Mesenchymal stem cell (in vitro differentiated cells and primary cell): ENCODE data around the gene FUS.

ENCODE experiments used
- DNase-seq: peaks from one replicate; pipeline ENCODE4 v3.0.0-alpha.2; 2013
- H2AFZ ChIP-seq: one replicate; pipeline ENCODE4 v1.6.1; 2013; ENCODE audit warnings: low read depth, mild to moderate bottlenecking, control low read depth, inconsistent platforms, low read length, moderate library complexity
- H2AK5ac ChIP-seq: 2 replicates; pipeline ENCODE4 v1.6.1; 2013; ENCODE audit warnings: low read length, moderate library complexity, mild to moderate bottlenecking, inconsistent platforms; ENCODE audit not compliant: severe bottlenecking
- H2BK120ac ChIP-seq: one replicate; pipeline ENCODE4 v1.6.1; 2013; ENCODE audit warnings: low read depth, mild to moderate bottlenecking, inconsistent platforms, low read length, moderate library complexity
- H2BK12ac ChIP-seq, 2 experiments: one replicate each; pipeline ENCODE4 v1.6.1; 2013; ENCODE audit warnings: inconsistent platforms in 2 of 2, low read length in 2 of 2, mild to moderate bottlenecking in 2 of 2, moderate library complexity in 2 of 2, control low read depth in 1 of 2
- H2BK15ac ChIP-seq: one replicate; pipeline ENCODE4 v1.6.1; 2013; ENCODE audit warnings: mild to moderate bottlenecking, low read depth, inconsistent platforms; ENCODE audit not compliant: poor library complexity, severe bottlenecking
- H2BK5ac ChIP-seq: 2 replicates; pipeline ENCODE4 v1.6.1; 2013; ENCODE audit warnings: low read depth, mild to moderate bottlenecking, low read length, control low read depth, inconsistent platforms; ENCODE audit not compliant: poor library complexity, severe bottlenecking
- H3K14ac ChIP-seq, 2 experiments: one replicate each; pipeline ENCODE4 v1.6.1; 2013; ENCODE audit warnings: inconsistent platforms in 2 of 2, low read length in 2 of 2, control low read depth in 1 of 2, mild to moderate bottlenecking in 1 of 2, moderate library complexity in 1 of 2
- H3K18ac ChIP-seq, 2 experiments: one replicate each; pipeline ENCODE4 v1.6.1; 2013; ENCODE audit warnings: inconsistent platforms in 2 of 2, low read length in 2 of 2, control low read depth in 1 of 2, low read depth in 1 of 2, mild to moderate bottlenecking in 1 of 2
- H3K23ac ChIP-seq, 2 experiments: one replicate each; pipeline ENCODE4 v1.6.1; 2013; ENCODE audit warnings: inconsistent platforms in 2 of 2, low read length in 2 of 2, mild to moderate bottlenecking in 2 of 2, moderate library complexity in 2 of 2, control low read depth in 1 of 2
- H3K27ac ChIP-seq: 2 replicates; pipeline ENCODE4 v1.5.1; 2013; ENCODE audit warnings: mild to moderate bottlenecking, moderate library complexity, low read length, control low read depth, inconsistent platforms; ENCODE audit not compliant: poor library complexity, severe bottlenecking
- H3K27me3 ChIP-seq, 2 experiments: 2 replicates each; pipeline versions ENCODE4 v1.6.1 to v1.7.0; 2013; ENCODE audit warnings: low read length in 2 of 2, mild to moderate bottlenecking in 2 of 2, moderate library complexity in 2 of 2, control low read depth in 1 of 2, inconsistent platforms in 1 of 2; ENCODE audit not compliant: control insufficient read depth in 1 of 2, insufficient read depth in 1 of 2
- H3K36me3 ChIP-seq, 2 experiments: 2 replicates each; pipeline versions ENCODE4 v1.6.1 to v1.7.0; 2013; ENCODE audit warnings: low read length in 2 of 2, control low read depth in 1 of 2, inconsistent platforms in 1 of 2, low read depth in 1 of 2, mild to moderate bottlenecking in 1 of 2; ENCODE audit not compliant: insufficient read depth in 2 of 2, control insufficient read depth in 1 of 2
- H3K4ac ChIP-seq, 2 experiments: one replicate each; pipeline ENCODE4 v1.6.1; 2013; ENCODE audit warnings: inconsistent platforms in 2 of 2, low read length in 2 of 2, mild to moderate bottlenecking in 2 of 2, moderate library complexity in 2 of 2, control low read depth in 1 of 2, low read depth in 1 of 2
- H3K4me1 ChIP-seq: 2 replicates; pipeline ENCODE4 v1.6.1; 2013; ENCODE audit warnings: low read depth, low read length, control low read depth; ENCODE audit not compliant: control insufficient read depth, insufficient read depth
- H3K4me2 ChIP-seq: 2 replicates; pipeline ENCODE4 v1.6.1; 2013; ENCODE audit warnings: low read length, mild to moderate bottlenecking, inconsistent platforms; ENCODE audit not compliant: poor library complexity, severe bottlenecking
- H3K4me3 ChIP-seq, 2 experiments: 2 replicates each; pipeline versions ENCODE4 v1.5.1 to v1.7.0; 2013; ENCODE audit warnings: low read length in 2 of 2, mild to moderate bottlenecking in 2 of 2, control low read depth in 1 of 2, low read depth in 1 of 2; ENCODE audit not compliant: insufficient read depth in 1 of 2
- H3K79me1 ChIP-seq: replicated peaks from 2 replicates; pipeline ENCODE4 v1.6.1; 2013; ENCODE audit warnings: mild to moderate bottlenecking, control low read depth, low read length, inconsistent platforms; ENCODE audit not compliant: poor library complexity, severe bottlenecking
- H3K9ac ChIP-seq: 2 replicates; pipeline ENCODE4 v1.7.0; 2013; ENCODE audit warnings: mild to moderate bottlenecking, low read length, moderate library complexity
- H3K9me3 ChIP-seq: 2 replicates; pipeline ENCODE4 v1.7.0; 2013; ENCODE audit warnings: mild to moderate bottlenecking, low read length; ENCODE audit not compliant: control insufficient read depth
- H4K8ac ChIP-seq: one replicate; pipeline ENCODE4 v1.6.1; 2013; ENCODE audit warnings: inconsistent platforms, mild to moderate bottlenecking, low read length, moderate library complexity
- H4K91ac ChIP-seq: one replicate; pipeline ENCODE4 v1.6.1; 2013; ENCODE audit warnings: mild to moderate bottlenecking, low read length, inconsistent platforms
- WGBS: methylation state at CpG from one replicate; pipeline ENCODE4 v1.1.7; 2013; ENCODE audit warnings: mixed read lengths; 5-methylcytosine and 5-hydroxymethylcytosine counted together

The FUS gene

GRCh38 chr16:31148281-31148728, 31.6 kb upstream of the FUS start:
- H3K23ac ChIP-seq: no peak overlapping the region
- peak overlapping the region in 1 of 2 experiments; percentile 70 for H3K14ac ChIP-seq
- no peak overlapping the region for H2AFZ ChIP-seq
- H2AK5ac ChIP-seq: no peak overlapping the region
- H2BK15ac ChIP-seq: no peak overlapping the region
- no peak overlapping the region for H3K27ac ChIP-seq
- H3K27me3 ChIP-seq: peaks cover 48 to 59% of the 10 kb centered on the region in 2 experiments
- no peak overlapping the region for H3K4me2 ChIP-seq
- no peak overlapping the region for H2BK5ac ChIP-seq
- H3K18ac ChIP-seq: no peak overlapping the region
- H2BK12ac ChIP-seq: no peak overlapping the region
- peaks cover 5% of the 10 kb centered on the region for H3K4me1 ChIP-seq
- no peaks in the 10 kb centered on the region for H3K79me1 ChIP-seq
- peak overlapping the region; percentile 31 for H4K8ac ChIP-seq
- H3K9ac ChIP-seq: no peak overlapping the region
- no peaks in the 10 kb centered on the region for H3K9me3 ChIP-seq
- no peak overlapping the region for H2BK120ac ChIP-seq
- H3K4ac ChIP-seq: no peak overlapping the region
- DNase-seq: no peak
- WGBS: 15% methylated on average over 39 of the region's 40 CpGs
- H4K91ac ChIP-seq: peak overlapping the region; percentile 7
- no peak overlapping the region for H3K4me3 ChIP-seq
- H3K36me3 ChIP-seq: no peaks in the 10 kb centered on the region

GRCh38 chr16:31148896-31149295, 31.0 kb upstream of the FUS start:
- Histone ChIP-seq H2BK15ac (no peak overlapping the region), H4K8ac (no peak overlapping the region), H2AK5ac (no peak overlapping the region), H3K23ac (no peak overlapping the region), H2AFZ (no peak overlapping the region), H4K91ac (no peak overlapping the region), H3K4ac (no peak overlapping the region), H3K79me1 (no peaks in the 10 kb centered on the region), H3K36me3 (no peaks in the 10 kb centered on the region), H3K9me3 (no peaks in the 10 kb centered on the region), H3K4me3 (no peak overlapping the region), H2BK120ac (no peak overlapping the region), H2BK12ac (no peak overlapping the region), H3K27ac (no peak overlapping the region), H3K4me1 (peaks cover 5% of the 10 kb centered on the region), H3K27me3 (peaks cover 48 to 61% of the 10 kb centered on the region in 2 experiments), H3K18ac (no peak overlapping the region), H3K4me2 (no peak overlapping the region), H2BK5ac (no peak overlapping the region), H3K14ac (no peak overlapping the region), H3K9ac (no peak overlapping the region)
- DNase-seq: no peak
- 91% methylated on average over 25 of the region's 25 CpGs for WGBS

GRCh38 chr16:31149332-31149731, 30.6 kb upstream of the FUS start:
- H2BK15ac ChIP-seq: no peak overlapping the region
- no peak overlapping the region for H2BK12ac ChIP-seq
- WGBS: 74% methylated on average over 5 of the region's 5 CpGs
- no peak overlapping the region for H3K9ac ChIP-seq
- H2BK5ac ChIP-seq: no peak overlapping the region
- H3K14ac ChIP-seq: no peak overlapping the region
- H3K36me3 ChIP-seq: no peaks in the 10 kb centered on the region
- no peak overlapping the region for H4K91ac ChIP-seq
- H3K23ac ChIP-seq: no peak overlapping the region
- H3K27ac ChIP-seq: no peak overlapping the region
- H4K8ac ChIP-seq: no peak overlapping the region
- no peak overlapping the region for H3K4me2 ChIP-seq
- no peaks in the 10 kb centered on the region for H3K79me1 ChIP-seq
- H3K4me3 ChIP-seq: no peak overlapping the region
- H3K4ac ChIP-seq: no peak overlapping the region
- peaks cover 48 to 61% of the 10 kb centered on the region in 2 experiments for H3K27me3 ChIP-seq
- no peak overlapping the region for H2BK120ac ChIP-seq
- DNase-seq: no peak
- peaks cover 5% of the 10 kb centered on the region for H3K4me1 ChIP-seq
- H2AK5ac ChIP-seq: no peak overlapping the region
- no peak overlapping the region for H3K18ac ChIP-seq
- no peaks in the 10 kb centered on the region for H3K9me3 ChIP-seq
- no peak overlapping the region for H2AFZ ChIP-seq

- H3K9me3 ChIP-seq: no peaks in the 10 kb centered on the region
- H3K4ac ChIP-seq: no peak within 1 kb of the TSS
- no peak within 1 kb of the TSS for H3K4me2 ChIP-seq
- no peaks in the 10 kb centered on the region for H3K36me3 ChIP-seq
- no peaks in the 10 kb centered on the region for H3K79me1 ChIP-seq
- 71% methylated on average over 10 of the region's 11 CpGs for WGBS
- no peak within 1 kb of the TSS for H3K18ac ChIP-seq
- H3K4me1 ChIP-seq: peaks cover 5% of the 10 kb centered on the region
- H3K14ac ChIP-seq: no peak within 1 kb of the TSS
- DNase-seq: no peak
- H3K23ac ChIP-seq: no peak within 1 kb of the TSS
- H4K91ac ChIP-seq: no peak within 1 kb of the TSS
- no peak within 1 kb of the TSS for H4K8ac ChIP-seq
- H2BK120ac ChIP-seq: no peak within 1 kb of the TSS
- peak within 1 kb of the TSS in 1 of 2 experiments; percentile 8 for H3K4me3 ChIP-seq
- H2BK15ac ChIP-seq: no peak within 1 kb of the TSS
- H2BK5ac ChIP-seq: no peak within 1 kb of the TSS
- H3K27me3 ChIP-seq: peaks cover 48 to 61% of the 10 kb centered on the region in 2 experiments
- H2BK12ac ChIP-seq: no peak within 1 kb of the TSS
- no peak within 1 kb of the TSS for H2AK5ac ChIP-seq
- H3K27ac ChIP-seq: no peak within 1 kb of the TSS
- H2AFZ ChIP-seq: no peak within 1 kb of the TSS
- no peak within 1 kb of the TSS for H3K9ac ChIP-seq
These were observed 29.7 kb upstream of the FUS start, which contains the start of gene PRSS36 for GRCh38 chr16:31149894-31150890. TSS of gene PRSS36 (minus strand) at chr16:31150066. CDS start at chr16:31150035, 31 bp downstream.
